Measurements from ENCODE around the gene MRPL4. TPM values are rescaled to one million over a fixed set of nuclear protein-coding genes. Genes with fewer than 3 reads are reported as not detected.

The MRPL4 gene
- total RNA-seq, 1 experiment from 2014 or later = 137 TPM

DNA sequence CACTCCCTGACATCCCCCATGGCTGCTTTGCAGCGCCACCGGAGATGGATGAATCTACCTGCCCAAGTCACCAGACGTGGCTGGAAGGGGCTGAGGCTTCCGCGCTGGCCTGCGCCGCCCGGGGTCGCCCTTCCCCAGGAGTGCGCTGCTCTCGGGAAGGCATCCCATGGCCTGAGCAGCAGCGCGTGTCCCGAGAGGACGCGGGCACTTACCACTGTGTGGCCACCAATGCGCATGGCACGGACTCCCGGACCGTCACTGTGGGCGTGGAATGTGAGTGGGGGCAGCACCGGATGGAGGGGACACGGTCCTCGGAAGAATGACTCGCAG is 42.3 kb downstream of the MRPL4 start:
- in situ Hi-C loops (cut with HindIII; ENCODE audit: low sequenced_read_pairs) = no loop called here
- no peak for DNase-seq (ENCODE audit: low spot score)

- in situ Hi-C loops (cut with HindIII; ENCODE audit: low sequenced_read_pairs) = no loop called here
- DNase-seq (ENCODE audit: low spot score) = no peak
Observed at GRCh38 chr19:10295305-10295846, 43.4 kb downstream of the MRPL4 start.

DNA sequence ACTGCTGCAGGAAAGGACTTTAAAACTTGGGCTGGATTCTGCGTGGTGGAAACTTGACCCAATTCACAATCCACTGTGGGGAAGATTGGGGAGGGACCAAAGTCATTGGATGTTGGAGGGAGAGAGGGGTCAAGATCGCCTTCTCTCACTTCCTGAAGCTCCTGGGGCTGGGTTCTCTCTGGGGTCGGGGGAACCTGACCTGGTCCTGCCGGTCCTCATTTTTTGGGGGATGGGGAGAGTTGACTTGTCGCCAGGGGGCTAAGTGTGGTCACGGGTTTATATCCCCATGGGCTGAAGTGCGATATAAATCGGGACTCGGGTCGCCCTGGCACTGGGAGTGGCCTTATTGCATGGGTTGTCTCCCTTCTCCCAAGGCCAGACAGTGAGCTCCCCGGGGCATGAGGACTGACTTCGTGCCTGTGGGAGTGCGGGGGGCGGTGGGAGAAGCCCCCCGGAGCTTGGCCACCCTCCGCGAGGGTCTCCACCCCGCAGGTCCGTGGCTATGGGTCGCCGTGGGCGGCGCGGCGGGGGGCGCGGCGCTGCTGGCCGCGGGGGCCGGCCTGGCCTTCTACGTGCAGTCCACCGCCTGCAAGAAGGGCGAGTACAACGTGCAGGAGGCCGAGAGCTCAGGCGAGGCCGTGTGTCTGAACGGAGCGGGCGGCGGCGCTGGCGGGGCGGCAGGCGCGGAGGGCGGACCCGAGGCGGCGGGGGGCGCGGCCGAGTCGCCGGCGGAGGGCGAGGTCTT is 44.0 kb downstream of the MRPL4 start:
- in situ Hi-C loops (cut with HindIII; ENCODE audit: low sequenced_read_pairs) = no loop called here
- no peak for DNase-seq (ENCODE audit: low spot score)

DNA sequence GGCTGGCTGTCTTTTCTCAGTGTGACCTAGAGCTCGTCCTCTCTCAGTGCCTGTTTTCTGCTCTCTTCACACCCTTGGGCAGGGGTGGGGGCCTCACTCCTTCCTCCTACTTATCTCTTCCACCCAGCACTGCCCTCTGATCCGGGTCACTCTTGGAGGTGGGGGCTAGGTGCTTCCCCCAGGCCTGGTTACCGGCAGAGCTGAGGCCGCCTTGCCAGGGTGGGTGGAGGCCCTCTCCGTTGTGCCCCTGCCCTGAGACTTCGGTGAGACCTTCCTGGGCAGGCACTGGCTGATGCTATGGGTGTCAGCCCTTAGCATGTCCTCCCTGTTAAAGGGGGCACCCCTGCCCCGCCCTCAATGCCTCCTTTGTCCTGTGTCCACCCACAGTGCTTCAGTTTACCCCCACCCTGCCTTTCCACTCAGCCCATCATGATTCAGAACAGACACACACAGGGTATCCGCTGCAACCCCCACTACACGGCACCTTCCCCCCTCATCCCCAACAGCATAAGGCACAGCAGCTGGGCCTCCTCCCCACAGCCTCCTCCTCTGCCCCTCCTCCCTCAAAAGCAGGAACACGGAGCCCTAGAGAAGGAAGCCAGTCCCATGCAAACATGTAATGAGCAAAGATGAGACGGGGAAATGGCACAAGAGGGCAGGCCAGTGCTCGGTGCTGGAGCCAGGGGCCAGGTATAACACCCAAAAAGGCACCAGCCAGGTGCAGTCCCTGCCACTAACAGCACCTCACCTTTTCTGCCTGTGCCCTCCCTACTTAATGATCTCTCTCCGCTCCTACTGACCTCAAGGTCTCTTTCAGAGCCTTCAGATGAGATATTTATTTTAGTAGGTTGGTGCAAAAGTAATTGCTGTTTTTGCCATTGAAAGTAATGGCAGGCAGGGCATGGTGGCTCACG is 47.8 kb downstream of the MRPL4 start:
- no peak for DNase-seq (ENCODE audit: low spot score)

GRCh38 chr19:10305139-10305806 is 53.3 kb downstream of the MRPL4 start:
- in situ Hi-C loops (cut with HindIII; ENCODE audit: low sequenced_read_pairs) = no loop called here
- DNase-seq (ENCODE audit: low spot score) = no peak

More for the DNA sequence above, 47.8 kb downstream of the MRPL4 start:
- in situ Hi-C loops (cut with HindIII; ENCODE audit: low sequenced_read_pairs) = no loop called here

- in situ Hi-C loops (cut with HindIII; ENCODE audit: low sequenced_read_pairs) = no loop called here
Observed at GRCh38 chr19:10306327-10306726, 54.3 kb downstream of the MRPL4 start.

DNA sequence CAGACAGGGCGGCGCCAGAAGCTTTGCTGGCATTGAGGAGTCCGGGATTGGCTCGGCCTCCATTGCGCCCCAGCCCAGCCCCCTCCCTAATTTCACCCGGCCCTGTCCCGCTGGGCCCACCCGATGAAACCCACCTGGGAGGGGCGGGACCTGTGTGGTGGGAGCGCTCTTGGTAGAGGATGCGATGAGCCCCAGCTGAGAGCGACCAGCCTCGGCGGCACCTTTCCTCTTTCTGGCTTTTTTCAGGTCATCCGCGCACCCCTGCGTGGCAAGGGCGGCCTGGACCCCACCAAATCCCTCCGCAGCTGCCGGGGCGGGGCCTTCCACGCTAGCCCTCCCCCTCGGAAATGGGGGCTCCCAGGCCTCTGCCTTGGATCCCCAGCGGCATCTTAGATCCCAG is 57.4 kb downstream of the MRPL4 start, which contains the start of gene ZGLP1:
Gene ZGLP1 (minus strand): TSS at position 393 of the 400 bp plus-strand sequence.
- DNase-seq (ENCODE audit: low spot score) = no peak
- in situ Hi-C loops (cut with HindIII; ENCODE audit: low sequenced_read_pairs) = no loop called here

More at GRCh38 chr19:10306327-10306726, 54.3 kb downstream of the MRPL4 start:
- no peak for DNase-seq (ENCODE audit: low spot score)

Other genes starting within 250 kb of the MRPL4 start
- gene COL5A3, start 241.7 kb upstream of the MRPL4 start, total RNA-seq (2014; rRNA removed; shearing (Covaris generic)) = not detected in 2 replicates
- gene RDH8, start 238.7 kb upstream of the MRPL4 start, total RNA-seq (2014; rRNA removed; shearing (Covaris generic)) = not detected in 2 replicates
- gene SHFL, start 165.9 kb upstream of the MRPL4 start, total RNA-seq (2014; rRNA removed; shearing (Covaris generic)) = 9.5 and 10.8 TPM in 2 replicates
- 0.18 and 0.64 TPM in 2 replicates for gene ANGPTL6, start 149.5 kb upstream of the MRPL4 start, total RNA-seq (2014; rRNA removed; shearing (Covaris generic))
- gene PPAN, start 145.9 kb upstream of the MRPL4 start, total RNA-seq (2014; rRNA removed; shearing (Covaris generic)) = 77.4 and 104 TPM in 2 replicates
- gene P2RY11, start 140.5 kb upstream of the MRPL4 start, total RNA-seq (2014; rRNA removed; shearing (Covaris generic)) = 6.6 and 8.0 TPM in 2 replicates
- gene EIF3G, start 132.3 kb upstream of the MRPL4 start, total RNA-seq (2014; rRNA removed; shearing (Covaris generic)) = 356 and 383 TPM in 2 replicates
- 36.9 and 72.9 TPM in 2 replicates for gene DNMT1, start 57.3 kb upstream of the MRPL4 start, total RNA-seq (2014; rRNA removed; shearing (Covaris generic))
- 8.0 and 14.0 TPM in 2 replicates for gene S1PR2, start 20.9 kb upstream of the MRPL4 start, total RNA-seq (2014; rRNA removed; shearing (Covaris generic))
- 14.5 and 16.9 TPM in 2 replicates for gene ICAM1, start 18.9 kb downstream of the MRPL4 start, total RNA-seq (2014; rRNA removed; shearing (Covaris generic))
- gene ICAM4, start 34.7 kb downstream of the MRPL4 start, total RNA-seq (2014; rRNA removed; shearing (Covaris generic)) = 2.4 and 7.1 TPM in 2 replicates
- gene ICAM5, start 37.7 kb downstream of the MRPL4 start, total RNA-seq (2014; rRNA removed; shearing (Covaris generic)) = 13.2 and 14.8 TPM in 2 replicates
- gene ZGLP1, start 57.6 kb downstream of the MRPL4 start, total RNA-seq (2014; rRNA removed; shearing (Covaris generic)) = 0.55 and 1.6 TPM in 2 replicates
- gene FDX2, start 63.8 kb downstream of the MRPL4 start, total RNA-seq (2014; rRNA removed; shearing (Covaris generic)) = 25.2 and 26.2 TPM in 2 replicates
- 21.8 and 22.7 TPM in 2 replicates for gene RAVER1, start 81.3 kb downstream of the MRPL4 start, total RNA-seq (2014; rRNA removed; shearing (Covaris generic))
- gene ICAM3, start 87.4 kb downstream of the MRPL4 start, total RNA-seq (2014; rRNA removed; shearing (Covaris generic)) = 21.8 and 23.8 TPM in 2 replicates
- 82.0 and 134 TPM in 2 replicates for gene TYK2, start 128.4 kb downstream of the MRPL4 start, total RNA-seq (2014; rRNA removed; shearing (Covaris generic))
- gene CDC37, start 151.3 kb downstream of the MRPL4 start, total RNA-seq (2014; rRNA removed; shearing (Covaris generic)) = 298 and 319 TPM in 2 replicates
- gene PDE4A, start 168.3 kb downstream of the MRPL4 start, total RNA-seq (2014; rRNA removed; shearing (Covaris generic)) = 7.6 and 10.7 TPM in 2 replicates

Measured in G401 (cell line).